Liver (tissue), 9 donors: ENCODE measurements around the gene HSF4. TPM values are rescaled to one million over a fixed set of nuclear protein-coding genes. Genes with fewer than 3 reads are reported as not detected.

ENCODE experiments used
- DNase-seq: peaks from one replicate; pipeline ENCODE4 v3.0.0-alpha.2; 2017; ENCODE audit warnings: low spot score
- H3K27ac ChIP-seq, 2 donors: one replicate each; pipeline ENCODE4 v1.7.0; 2013; ENCODE audit warnings: inconsistent platforms in 2 of 2, low read length in 2 of 2, control low read depth in 1 of 2, low read depth in 1 of 2, mild to moderate bottlenecking in 1 of 2
- H3K27me3 ChIP-seq, 4 donors: one replicate each; pipeline versions ENCODE4 v1.6.1 to v1.7.0; 2013; ENCODE audit warnings: low read length in 3 of 4, inconsistent platforms in 1 of 4, mild to moderate bottlenecking in 1 of 4, moderate library complexity in 1 of 4; ENCODE audit not compliant: control insufficient read depth in 4 of 4, insufficient read depth in 4 of 4
- H3K36me3 ChIP-seq, 4 donors: one replicate each; pipeline versions ENCODE4 v1.6.1 to v1.7.0; 2013; ENCODE audit warnings: low read length in 3 of 4, mild to moderate bottlenecking in 3 of 4, low read depth in 1 of 4, moderate library complexity in 1 of 4; ENCODE audit not compliant: control insufficient read depth in 4 of 4, insufficient read depth in 3 of 4
- H3K4me1 ChIP-seq, 4 donors: one replicate each; pipeline versions ENCODE4 v1.6.1 to v1.7.0; 2013; ENCODE audit warnings: low read length in 3 of 4, mild to moderate bottlenecking in 3 of 4, moderate library complexity in 1 of 4; ENCODE audit not compliant: control insufficient read depth in 4 of 4, insufficient read depth in 4 of 4
- H3K4me3 ChIP-seq, 3 donors: one replicate each; pipeline versions ENCODE4 v1.6.1 to v1.7.0; 2013; ENCODE audit warnings: low read length in 3 of 3, control low read depth in 1 of 3, low read depth in 1 of 3, mild to moderate bottlenecking in 1 of 3
- H3K9ac ChIP-seq, 2 donors: one replicate each; pipeline ENCODE4 v1.7.0; 2013; ENCODE audit warnings: low read length in 2 of 2, mild to moderate bottlenecking in 2 of 2, moderate library complexity in 2 of 2, control low read depth in 1 of 2, low read depth in 1 of 2
- H3K9me3 ChIP-seq, 4 donors: one replicate each; pipeline versions ENCODE4 v1.6.1 to v1.7.0; 2013; ENCODE audit warnings: low read length in 3 of 4; ENCODE audit not compliant: control insufficient read depth in 4 of 4
- ATF3 ChIP-seq: IDR thresholded peaks from 2 replicates; pipeline ENCODE4 v1.6.1; 2016; ENCODE audit warnings: antibody characterized with exemption
- CTCF ChIP-seq: fragments of 150-350 bp; IDR thresholded peaks from 2 replicates; pipeline ENCODE4 v1.5.1; 2017; ENCODE audit warnings: improper control_type of control experiment, low read depth, low read length; ENCODE audit not compliant: missing input control
- EGR1 ChIP-seq, 2 donors: IDR thresholded peaks; 2 replicates each; pipeline ENCODE4 v1.6.1; 2016 to 2018; ENCODE audit warnings: antibody characterized with exemption in 2 of 2, low read depth in 2 of 2
- FOXA1 ChIP-seq: IDR thresholded peaks from 2 replicates; pipeline ENCODE4 v1.6.1; 2016; ENCODE audit warnings: antibody characterized with exemption
- FOXA2 ChIP-seq: IDR thresholded peaks from 2 replicates; pipeline ENCODE4 v1.6.1; 2016; ENCODE audit warnings: antibody characterized with exemption
- GABPA ChIP-seq, 2 donors: IDR thresholded peaks in 1 of 2; conservative IDR thresholded peaks in 1 of 2; 2 replicates each; pipeline ENCODE4 v1.6.1; 2016; ENCODE audit warnings: antibody characterized with exemption in 2 of 2, mild to moderate bottlenecking in 1 of 2, moderate library complexity in 1 of 2
- HNF4A ChIP-seq, 2 donors: conservative IDR thresholded peaks; 2 replicates each; pipeline ENCODE4 v1.6.1; 2016; ENCODE audit warnings: antibody characterized with exemption in 2 of 2, mild to moderate bottlenecking in 2 of 2
- HNF4G ChIP-seq: IDR thresholded peaks from 2 replicates; pipeline ENCODE4 v1.6.1; 2016; ENCODE audit warnings: antibody characterized with exemption
- JUND ChIP-seq, 2 donors: IDR thresholded peaks; 2 replicates each; pipeline ENCODE4 v1.6.1; 2016; ENCODE audit warnings: antibody characterized with exemption in 2 of 2
- MAX ChIP-seq: IDR thresholded peaks from 2 replicates; pipeline ENCODE4 v1.6.1; 2016; ENCODE audit warnings: antibody characterized with exemption
- NR2F2 ChIP-seq: IDR thresholded peaks from 2 replicates; pipeline ENCODE4 v1.6.1; 2016; ENCODE audit warnings: antibody characterized with exemption
- RAD21 ChIP-seq, 2 donors: IDR thresholded peaks; 2 replicates each; pipeline ENCODE4 v1.6.1; 2016; ENCODE audit warnings: antibody characterized with exemption in 2 of 2, mild to moderate bottlenecking in 2 of 2
- REST ChIP-seq: IDR thresholded peaks from 2 replicates; pipeline ENCODE4 v1.6.1; 2016; ENCODE audit warnings: antibody characterized with exemption, mild to moderate bottlenecking
- RXRA ChIP-seq, 2 donors: IDR thresholded peaks; 2 replicates each; pipeline ENCODE4 v1.6.1; 2017 to 2018; ENCODE audit warnings: antibody characterized with exemption in 2 of 2, mild to moderate bottlenecking in 1 of 2
- SP1 ChIP-seq: IDR thresholded peaks from 2 replicates; pipeline ENCODE4 v1.6.1; 2018; ENCODE audit warnings: antibody characterized with exemption, mild to moderate bottlenecking
- TAF1 ChIP-seq: conservative IDR thresholded peaks from 2 replicates; pipeline ENCODE4 v1.6.1; 2016; ENCODE audit warnings: antibody characterized with exemption, mild to moderate bottlenecking
- YY1 ChIP-seq: IDR thresholded peaks from 2 replicates; pipeline ENCODE4 v1.6.1; 2016; ENCODE audit warnings: antibody characterized with exemption, mild to moderate bottlenecking
- ZBTB33 ChIP-seq: IDR thresholded peaks from 2 replicates; pipeline ENCODE4 v1.6.1; 2016; ENCODE audit warnings: antibody characterized with exemption
- whole genome bisulfite sequencing: extraction: QIAGEN DNeasy Blood & Tissue Kit; methylation state at CpG from one replicate; pipeline ENCODE4 v1.1.7; 2013; 5-methylcytosine and 5-hydroxymethylcytosine counted together
- polyA plus RNA-seq, 2 donors: library from polyadenylated mRNA; stranded (reverse) in 1 of 2; unstranded in 1 of 2; fragments of 200-250 nt in 1 of 2; fragments of >200 nt in 1 of 2; fragmentation: Nextera tagmentation in 1 of 2; extraction: Ambion mirVana in 1 of 2; gene quantifications; one replicate each; pipeline versions ENCODE4 v1.2.1 to v1.2.3, GENCODE V29; 2013 to 2015
- total RNA-seq, 2 donors: library from RNA; depleted of rRNA; stranded (reverse); fragments of >200 nt; gene quantifications; one replicate each; pipeline ENCODE4 v1.2.3, GENCODE V29; 2014
- donor health status: healthy.
- donor health status: healthy.
- donor health status: healthy.
- donor health status: healthy.
- donor health status: healthy.

Gene HSF4
- total and polyA plus RNA-seq, 4 donors, result 0.42 to 5.1 (median 4.3) TPM

- no peak for TF ChIP-seq YY1
- no peak for TF ChIP-seq SP1
- no peak overlapping the region for H3K27ac ChIP-seq
- no peaks in the 10 kb centered on the region for H3K9me3 ChIP-seq
- no peaks in the 10 kb centered on the region for H3K36me3 ChIP-seq
- H3K9ac ChIP-seq, result no peak overlapping the region
- 94% methylated on average over 16 of the region's 16 CpGs for WGBS
- H3K4me3 ChIP-seq, result no peak overlapping the region
- DNase-seq, result no peak
- no peaks in the 10 kb centered on the region for H3K27me3 ChIP-seq
- H3K4me1 ChIP-seq, result peaks cover 11 to 34% (median 18%) of the 10 kb centered on the region in 4 donors
Observed at GRCh38 chr16:67180166-67180565, 15.6 kb downstream of the HSF4 start.

GRCh38 chr16:67181346-67181745 is 16.8 kb downstream of the HSF4 start:
- Histone ChIP-seq H3K9me3 (no peaks in the 10 kb centered on the region), H3K27me3 (no peaks in the 10 kb centered on the region), H3K4me1 (peaks cover 13 to 41% (median 25%) of the 10 kb centered on the region in 4 donors), H3K36me3 (no peaks in the 10 kb centered on the region), H3K9ac (no peak overlapping the region), H3K27ac (no peak overlapping the region), H3K4me3 (no peak overlapping the region)
- WGBS, result 67% methylated on average over 2 of the region's 2 CpGs
- DNase-seq, result no peak
- TF ChIP-seq RXRA (IDR thresholded peaks at IDR 0.05), result no peak
- no peak for TF ChIP-seq CTCF
- TF ChIP-seq HNF4G, result no peak
- no peak for TF ChIP-seq RAD21 (IDR thresholded peaks at IDR 0.05)
- no peak for TF ChIP-seq GABPA (IDR thresholded peaks at IDR 0.05 in 1 of 2, conservative IDR thresholded peaks at IDR 0.05 in 1 of 2)
- no peak for TF ChIP-seq JUND (IDR thresholded peaks at IDR 0.05)

- peaks cover 13 to 41% (median 25%) of the 10 kb centered on the region in 4 donors for H3K4me1 ChIP-seq
- DNase-seq, result no peak
- no peak overlapping the region for H3K27ac ChIP-seq
- WGBS, result 91% methylated on average over 2 of the region's 2 CpGs
- TF ChIP-seq SP1 (no peak), GABPA (IDR thresholded peaks at IDR 0.05 in 1 of 2, conservative IDR thresholded peaks at IDR 0.05 in 1 of 2) (no peak), HNF4G (no peak), REST (no peak), ZBTB33 (no peak), JUND (IDR thresholded peaks at IDR 0.05) (no peak), MAX (no peak), EGR1 (IDR thresholded peaks at IDR 0.05; ENCODE audit: low read depth in 2 of 2) (no peak), ATF3 (no peak), FOXA1 (no peak), NR2F2 (no peak), FOXA2 (no peak), RXRA (IDR thresholded peaks at IDR 0.05) (no peak), YY1 (no peak), CTCF (no peak), HNF4A (conservative IDR thresholded peaks at IDR 0.05) (no peak), RAD21 (IDR thresholded peaks at IDR 0.05) (no peak), TAF1 (no peak)
- no peak overlapping the region for H3K9ac ChIP-seq
- H3K36me3 ChIP-seq, result no peaks in the 10 kb centered on the region
- H3K27me3 ChIP-seq, result no peaks in the 10 kb centered on the region
- H3K4me3 ChIP-seq, result no peak overlapping the region
- no peaks in the 10 kb centered on the region for H3K9me3 ChIP-seq
Observed at GRCh38 chr16:67182288-67182687, 17.7 kb downstream of the HSF4 start.
